Panc1 (cell line): ENCODE data around the gene PSMA7.

Source experiments
- CTCF ChIP-seq: fragments of 450-650 bp; IDR thresholded peaks from 2 replicates; pipeline ENCODE4 v1.5.1; 2017; ENCODE audit warnings: mild to moderate bottlenecking
- REST ChIP-seq, 2 experiments: IDR thresholded peaks; 2 replicates each; pipeline ENCODE4 v1.6.1; 2011 to 2012; ENCODE audit warnings: low read depth in 2 of 2, control low read depth in 1 of 2, low read length in 1 of 2, mild to moderate bottlenecking in 1 of 2, moderate library complexity in 1 of 2; ENCODE audit not compliant: insufficient read depth in 1 of 2
- TCF7L2 ChIP-seq: IDR thresholded peaks from 2 replicates; pipeline ENCODE4 v1.6.1; 2011; ENCODE audit warnings: mild to moderate bottlenecking, low read depth, low read length, inconsistent platforms

- TF ChIP-seq TCF7L2 (no peak), CTCF (no peak), REST (IDR thresholded peaks at IDR 0.05; ENCODE audit: insufficient read depth in 1 of 2, low read depth in 2 of 2, low read length in 1 of 2) (no peak)
Observed at GRCh38 chr20:62137478-62138203, 5.6 kb downstream of the PSMA7 start.
